H9 (cell line): Measurements from ENCODE around the gene AQP5. TPM values are rescaled to one million over a fixed set of nuclear protein-coding genes. Genes with fewer than 3 reads are reported as not detected.

ENCODE experiments used
- DNase-seq: peaks from one replicate; pipeline ENCODE4 v3.0.0-alpha.2; 2017
- H2AFZ ChIP-seq: one replicate; pipeline ENCODE4 v1.6.1; 2013; ENCODE audit warnings: mild to moderate bottlenecking, low read length, control low read depth, moderate library complexity
- H2AK5ac ChIP-seq: 2 replicates; pipeline ENCODE4 v1.6.1; 2013; ENCODE audit warnings: low read length, control low read depth, mixed read lengths; ENCODE audit not compliant: insufficient read length
- H2BK120ac ChIP-seq: one replicate; pipeline ENCODE4 v1.6.1; 2013; ENCODE audit warnings: low read depth, mild to moderate bottlenecking, low read length, control low read depth, inconsistent platforms; ENCODE audit not compliant: poor library complexity, severe bottlenecking
- H2BK12ac ChIP-seq: 2 replicates; pipeline ENCODE4 v1.6.1; 2013; ENCODE audit warnings: low read length, control low read depth, mixed read lengths, low read depth; ENCODE audit not compliant: insufficient read length
- H2BK15ac ChIP-seq: 2 replicates; pipeline ENCODE4 v1.6.1; 2013; ENCODE audit warnings: low read depth, low read length, control low read depth
- H2BK20ac ChIP-seq: one replicate; pipeline ENCODE4 v1.6.1; 2013; ENCODE audit warnings: low read depth, mild to moderate bottlenecking, low read length, control low read depth, inconsistent platforms; ENCODE audit not compliant: poor library complexity, severe bottlenecking
- H2BK5ac ChIP-seq: 2 replicates; pipeline ENCODE4 v1.6.1; 2013; ENCODE audit warnings: low read length, control low read depth, mixed read lengths; ENCODE audit not compliant: insufficient read length
- H3K14ac ChIP-seq: 2 replicates; pipeline ENCODE4 v1.6.1; 2013; ENCODE audit warnings: low read length, control low read depth; ENCODE audit not compliant: insufficient read depth
- H3K18ac ChIP-seq: 2 replicates; pipeline ENCODE4 v1.6.1; 2013; ENCODE audit warnings: low read depth, mild to moderate bottlenecking, mixed read lengths, low read length, control low read depth; ENCODE audit not compliant: insufficient read length
- H3K23ac ChIP-seq: 2 replicates; pipeline ENCODE4 v1.6.1; 2013; ENCODE audit warnings: low read length, control low read depth, mixed read lengths, low read depth; ENCODE audit not compliant: insufficient read length
- H3K23me2 ChIP-seq: 2 replicates; pipeline ENCODE4 v1.6.1; 2013; ENCODE audit warnings: low read depth, mild to moderate bottlenecking, mixed read lengths, low read length, control low read depth; ENCODE audit not compliant: insufficient read length, poor library complexity, severe bottlenecking
- H3K27ac ChIP-seq: 2 replicates; pipeline ENCODE4 v1.5.1; 2013; ENCODE audit warnings: low read length, control low read depth, mixed read lengths, low read depth; ENCODE audit not compliant: insufficient read length
- H3K27me3 ChIP-seq: 2 replicates; pipeline ENCODE4 v1.6.1; 2013; ENCODE audit warnings: low read length, control low read depth, inconsistent platforms; ENCODE audit not compliant: insufficient read depth
- H3K4ac ChIP-seq: 2 replicates; pipeline ENCODE4 v1.6.1; 2013; ENCODE audit warnings: low read depth, mild to moderate bottlenecking, control low read depth, inconsistent platforms, low read length, moderate library complexity
- H3K4me1 ChIP-seq: 2 replicates; pipeline ENCODE4 v1.6.1; 2013; ENCODE audit warnings: low read length, control low read depth, inconsistent platforms; ENCODE audit not compliant: insufficient read depth
- H3K4me2 ChIP-seq: 2 replicates; pipeline ENCODE4 v1.6.1; 2013; ENCODE audit warnings: low read length, control low read depth, mixed read lengths; ENCODE audit not compliant: insufficient read length, insufficient read depth
- H3K56ac ChIP-seq: 2 replicates; pipeline ENCODE4 v1.6.1; 2013; ENCODE audit warnings: low read depth, mild to moderate bottlenecking, mixed read lengths, low read length, control low read depth; ENCODE audit not compliant: insufficient read length
- H3K79me1 ChIP-seq: 2 replicates; pipeline ENCODE4 v1.6.1; 2013; ENCODE audit warnings: low read depth, mild to moderate bottlenecking, moderate library complexity, low read length, control low read depth, inconsistent platforms; ENCODE audit not compliant: insufficient read depth, poor library complexity, severe bottlenecking
- H3K79me2 ChIP-seq: 2 replicates; pipeline ENCODE4 v1.6.1; 2013; ENCODE audit warnings: low read length, control low read depth, inconsistent platforms; ENCODE audit not compliant: insufficient read depth
- H3K9ac ChIP-seq: 2 replicates; pipeline ENCODE4 v1.6.1; 2013; ENCODE audit warnings: low read length, control low read depth, mixed read lengths; ENCODE audit not compliant: insufficient read length; ENCODE audit errors: extremely low read depth
- H3K9me3 ChIP-seq: one replicate; pipeline ENCODE4 v1.6.1; 2013; ENCODE audit warnings: low read depth, low read length, inconsistent platforms; ENCODE audit not compliant: control insufficient read depth
- H3T11ph ChIP-seq: one replicate; pipeline ENCODE4 v1.6.1; 2013; ENCODE audit warnings: mild to moderate bottlenecking, low read length, control low read depth, inconsistent platforms
- H4K20me1 ChIP-seq: one replicate; pipeline ENCODE4 v1.6.1; 2013; ENCODE audit not compliant: control insufficient read depth, insufficient read length, insufficient read depth
- H4K5ac ChIP-seq: 2 replicates; pipeline ENCODE4 v1.6.1; 2013; ENCODE audit warnings: low read depth, mild to moderate bottlenecking, mixed read lengths, low read length, control low read depth; ENCODE audit not compliant: insufficient read length
- H4K8ac ChIP-seq: replicated peaks from 2 replicates; pipeline ENCODE4 v1.6.1; 2013; ENCODE audit warnings: low read length, control low read depth, mixed read lengths, low read depth; ENCODE audit not compliant: insufficient read length
- H4K91ac ChIP-seq: 2 replicates; pipeline ENCODE4 v1.6.1; 2013; ENCODE audit warnings: low read depth, mild to moderate bottlenecking, moderate library complexity, mixed read lengths, low read length, control low read depth; ENCODE audit not compliant: insufficient read length
- H3K27ac Mint-ChIP-seq, 3 experiments: 2 replicates in 2 of 3; 3 replicates in 1 of 3; pipeline ENCODE4 v1.8.0; 2020 to 2021; ENCODE audit warnings: mixed read lengths in 3 of 3, mild to moderate bottlenecking in 1 of 3, moderate library complexity in 1 of 3
- H3K27me3 Mint-ChIP-seq: 2 replicates; pipeline ENCODE4 v1.8.0; 2021; ENCODE audit warnings: low read depth, mild to moderate bottlenecking, moderate library complexity, mixed read lengths
- H3K36me3 Mint-ChIP-seq, 3 experiments: 2 replicates in 2 of 3; 3 replicates in 1 of 3; pipeline ENCODE4 v1.8.0; 2020 to 2021; ENCODE audit warnings: low read depth in 3 of 3, mixed read lengths in 3 of 3; ENCODE audit not compliant: insufficient read depth in 1 of 3
- H3K4me1 Mint-ChIP-seq, 2 experiments: 2 replicates each; pipeline ENCODE4 v1.8.0; 2020; ENCODE audit warnings: mixed read lengths in 2 of 2
- H3K4me3 Mint-ChIP-seq, 2 experiments: 2 replicates in 1 of 2; 3 replicates in 1 of 2; pipeline ENCODE4 v1.8.0; 2020 to 2021; ENCODE audit warnings: mild to moderate bottlenecking in 2 of 2, mixed read lengths in 2 of 2, moderate library complexity in 1 of 2
- H3K9me3 Mint-ChIP-seq, 2 experiments: 2 replicates in 1 of 2; 3 replicates in 1 of 2; pipeline ENCODE4 v1.8.0; 2020; ENCODE audit warnings: mild to moderate bottlenecking in 2 of 2, mixed read lengths in 2 of 2, moderate library complexity in 1 of 2
- WGBS: extraction: QIAGEN DNeasy Blood & Tissue Kit; methylation state at CpG from one replicate; pipeline ENCODE4 v1.1.7; 2013; ENCODE audit warnings: missing lambda C conversion rate, low lambda C conversion rate, mixed read lengths; ENCODE audit not compliant: insufficient read length; ENCODE audit errors: extremely low coverage; 5-methylcytosine and 5-hydroxymethylcytosine counted together
- total RNA-seq: library from RNA; stranded (reverse); gene quantifications from 2 replicates; pipeline ENCODE4 v1.2.1, GENCODE V29; 2021
- TF ChIP-seq, protein P1 (sequence below): fragments of 200-600 bp; sonication (generic); conservative IDR thresholded peaks from 3 replicates; pipeline ENCODE4 v1.8.0; 2021; ENCODE audit warnings: antibody characterized with exemption, mild to moderate bottlenecking

Gene AQP5
- total RNA-seq, 1 experiment from 2014 or later, result 2.8 TPM

- Mint-ChIP-seq H3K4me1 (peaks cover 30 to 35% of the 10 kb centered on the region in 2 experiments), H3K36me3 (no peaks in the 10 kb centered on the region), H3K4me3 (no peak overlapping the region), H3K27ac (no peak overlapping the region), H3K9me3 (no peaks in the 10 kb centered on the region), H3K27me3 (peaks cover 15% of the 10 kb centered on the region)
- no peak for DNase-seq
- no peaks in the 10 kb centered on the region for H3K79me1 ChIP-seq
- H3K23ac ChIP-seq, result no peak overlapping the region
- no peak overlapping the region for H2AFZ ChIP-seq
- no peak overlapping the region for H2BK120ac ChIP-seq
- H3K56ac ChIP-seq, result no peak overlapping the region
- WGBS, result no CpG with 5 or more reads among the region's 3 CpGs
- H3K79me2 ChIP-seq, result no peaks in the 10 kb centered on the region
- H3K9ac ChIP-seq, result no peak overlapping the region
- no peak overlapping the region for H3T11ph ChIP-seq
- H3K27me3 ChIP-seq, result no peaks in the 10 kb centered on the region
- no peak overlapping the region for H2BK15ac ChIP-seq
- H4K8ac ChIP-seq, result no peak overlapping the region
- no peak overlapping the region for H4K91ac ChIP-seq
- H2BK5ac ChIP-seq, result no peak overlapping the region
- no peak overlapping the region for H3K27ac ChIP-seq
- no peaks in the 10 kb centered on the region for H3K9me3 ChIP-seq
- H2BK12ac ChIP-seq, result no peak overlapping the region
- no peak overlapping the region for H4K5ac ChIP-seq
- H2BK20ac ChIP-seq, result no peak overlapping the region
- H3K14ac ChIP-seq, result no peak overlapping the region
- no peak overlapping the region for H3K4me2 ChIP-seq
- no peaks in the 10 kb centered on the region for H4K20me1 ChIP-seq
- H3K23me2 ChIP-seq, result peaks cover 5% of the 10 kb centered on the region
- TF ChIP-seq, protein P1, sequence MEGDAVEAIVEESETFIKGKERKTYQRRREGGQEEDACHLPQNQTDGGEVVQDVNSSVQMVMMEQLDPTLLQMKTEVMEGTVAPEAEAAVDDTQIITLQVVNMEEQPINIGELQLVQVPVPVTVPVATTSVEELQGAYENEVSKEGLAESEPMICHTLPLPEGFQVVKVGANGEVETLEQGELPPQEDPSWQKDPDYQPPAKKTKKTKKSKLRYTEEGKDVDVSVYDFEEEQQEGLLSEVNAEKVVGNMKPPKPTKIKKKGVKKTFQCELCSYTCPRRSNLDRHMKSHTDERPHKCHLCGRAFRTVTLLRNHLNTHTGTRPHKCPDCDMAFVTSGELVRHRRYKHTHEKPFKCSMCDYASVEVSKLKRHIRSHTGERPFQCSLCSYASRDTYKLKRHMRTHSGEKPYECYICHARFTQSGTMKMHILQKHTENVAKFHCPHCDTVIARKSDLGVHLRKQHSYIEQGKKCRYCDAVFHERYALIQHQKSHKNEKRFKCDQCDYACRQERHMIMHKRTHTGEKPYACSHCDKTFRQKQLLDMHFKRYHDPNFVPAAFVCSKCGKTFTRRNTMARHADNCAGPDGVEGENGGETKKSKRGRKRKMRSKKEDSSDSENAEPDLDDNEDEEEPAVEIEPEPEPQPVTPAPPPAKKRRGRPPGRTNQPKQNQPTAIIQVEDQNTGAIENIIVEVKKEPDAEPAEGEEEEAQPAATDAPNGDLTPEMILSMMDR, result no peak
- no peak overlapping the region for H3K4ac ChIP-seq
- no peaks in the 10 kb centered on the region; the same call in 1 of the 2 replicates for H3K4me1 ChIP-seq
- H3K18ac ChIP-seq, result no peak overlapping the region
- no peak overlapping the region for H2AK5ac ChIP-seq
Measured at GRCh38 chr12:49949866-49950265, 11.8 kb upstream of the AQP5 start.
